GM12874 (cell line): ENCODE data around the gene SLC1A1.

Experiments
- CTCF ChIP-seq: IDR thresholded peaks from 2 replicates; pipeline ENCODE4 v1.5.1; 2011; ENCODE audit warnings: low read depth, mild to moderate bottlenecking, control low read depth, low read length, moderate library complexity; ENCODE audit not compliant: insufficient read depth

The SLC1A1 gene

GRCh38 chr9:4495537-4495936 lies 5.3 kb downstream of the SLC1A1 start:
- no peak for TF ChIP-seq CTCF

GRCh38 chr9:4496497-4496896 lies 6.2 kb downstream of the SLC1A1 start:
- no peak for TF ChIP-seq CTCF

- no peak for TF ChIP-seq CTCF
These were observed 7.1 kb downstream of the SLC1A1 start for GRCh38 chr9:4497395-4497794.

GRCh38 chr9:4497855-4498254 lies 7.6 kb downstream of the SLC1A1 start:
- no peak for TF ChIP-seq CTCF

GRCh38 chr9:4499917-4500316 lies 9.6 kb downstream of the SLC1A1 start:
- TF ChIP-seq CTCF, result no peak

GRCh38 chr9:4501147-4501507 lies 10.9 kb downstream of the SLC1A1 start:
- TF ChIP-seq CTCF, result no peak

GRCh38 chr9:4502444-4502843 lies 12.2 kb downstream of the SLC1A1 start:
- no peak for TF ChIP-seq CTCF

- TF ChIP-seq CTCF, result no peak
These were observed 12.8 kb downstream of the SLC1A1 start for GRCh38 chr9:4503103-4503502.
